HG03354 (cell line): ENCODE data around the gene ZNF286A.
"Not testable (repeated sequence)": the region's sequence is repeated elsewhere in the genome, so short reads cannot be mapped to it uniquely, and the experiment has no call there.

Source experiments
- ATAC-seq: cut with Tn5 transposase; IDR thresholded peaks from one replicate; pipeline ENCODE4 v1.9.1; 2021; ENCODE audit warnings: mild to moderate bottlenecking; ENCODE audit not compliant: unreplicated experiment, poor library complexity, severe bottlenecking

Gene ZNF286A

GRCh38 chr17:15749403-15749802 lies 49.9 kb downstream of the ZNF286A start:
- ATAC-seq: not testable (repeated sequence)

GRCh38 chr17:15768865-15769533 lies 69.4 kb downstream of the ZNF286A start:
- not testable (repeated sequence) for ATAC-seq
